A549 (cell line): ENCODE data around the gene RTBDN. TPM values are rescaled to one million over a fixed set of nuclear protein-coding genes. Genes with fewer than 3 reads are reported as not detected.
A peak's percentile ranks its signal among the peaks of the same experiment; 100 is the strongest.

Source experiments
- ATAC-seq, 2 experiments: fragments of 200-7000 bp in 1 of 2; fragments of >200 bp in 1 of 2; cut with Nextera tagmentation in 1 of 2; cut with Tn5 transposase in 1 of 2; 3 replicates each; pipeline versions ENCODE4 v1.8.0 to v1.9.1; 2018 to 2020; ENCODE audit warnings: mild to moderate bottlenecking in 1 of 2, moderate library complexity in 1 of 2
- CTCF ChIA-PET: fragments of 300-600 bp; sonication (Branson Sonifier 250); formaldehyde crosslinking; extraction: SDS; loops from one replicate; lab custom pipeline; 2021; ENCODE audit warnings: antibody characterized with exemption, inconsistent platforms; lab: Yijun Ruan, JAX
- POLR2A ChIA-PET: fragments of 350-600 bp; formaldehyde crosslinking; extraction: SDS; loops from one replicate; lab custom pipeline; 2021; ENCODE audit warnings: antibody characterized with exemption, inconsistent platforms; lab: Yijun Ruan, JAX
- DNase-seq, 2 experiments: peaks; one replicate each; pipeline versions ENCODE4 v3.0.0 to v3.0.0-alpha.2; 2011 to 2016; ENCODE audit warnings: low read depth in 1 of 2, low spot score in 1 of 2
- FAIRE-seq: peaks from 2 replicates; lab custom pipeline; 2011; peaks lifted over from hg19 to GRCh38; lab: Jason Lieb, UNC
- H3K27ac ChIP-seq, 2 experiments: fragments of >200 bp; sonication (Bioruptor Twin); formaldehyde crosslinking; 3 replicates each; pipeline ENCODE4 v1.5.1; 2016 to 2017
- H3K4me1 ChIP-seq: fragments of >200 bp; sonication (Bioruptor Twin); formaldehyde crosslinking; 3 replicates; pipeline ENCODE4 v1.6.1; 2016
- H3K4me2 ChIP-seq: fragments of >200 bp; sonication (Bioruptor Twin); formaldehyde crosslinking; 3 replicates; pipeline ENCODE4 v1.6.1; 2016
- H3K4me3 ChIP-seq: fragments of >200 bp; sonication (Bioruptor Twin); formaldehyde crosslinking; 3 replicates; pipeline ENCODE4 v1.5.1; 2016
- H3K9me3 ChIP-seq: fragments of >200 bp; sonication (Bioruptor Twin); formaldehyde crosslinking; 3 replicates; pipeline ENCODE4 v1.6.1; 2016
- BCL3 ChIP-seq: fragments of >200 bp; sonication (Bioruptor Twin); formaldehyde crosslinking; IDR thresholded peaks from 3 replicates; pipeline ENCODE4 v1.6.1; 2016
- BHLHE40 ChIP-seq: IDR thresholded peaks from 2 replicates; pipeline ENCODE4 v1.6.1; 2012; ENCODE audit warnings: low read depth, low read length, inconsistent platforms
- CHD2 ChIP-seq: fragments of 150-350 bp; IDR thresholded peaks from 2 replicates; pipeline ENCODE4 v1.6.1; 2014; ENCODE audit warnings: low read length; ENCODE audit not compliant: partially characterized antibody
- CHD4 ChIP-seq: fragments of 200-600 bp; sonication (generic); IDR thresholded peaks from 2 replicates; pipeline ENCODE4 v1.6.1; 2016; ENCODE audit warnings: antibody characterized with exemption, mild to moderate bottlenecking, borderline replicate concordance
- FOSL2 ChIP-seq, 2 experiments: fragments of 450-650 bp in 1 of 2; fragments of >200 bp in 1 of 2; sonication (Bioruptor Twin) in 1 of 2; formaldehyde crosslinking; IDR thresholded peaks; 2 replicates each; pipeline versions ENCODE4 v1.5.0 to v1.6.1; 2016 to 2020; ENCODE audit warnings: mild to moderate bottlenecking in 1 of 2, moderate library complexity in 1 of 2
- HOXA7 ChIP-seq: fragments of 250-450 bp; sonication (Bioruptor Pico); IDR thresholded peaks from 2 replicates; pipeline ENCODE4 v1.5.0; 2020; ENCODE audit warnings: mild to moderate bottlenecking, moderate library complexity
- HOXB13 ChIP-seq: fragments of 250-450 bp; sonication (Bioruptor Pico); IDR thresholded peaks from 2 replicates; pipeline ENCODE4 v1.5.0; 2020; ENCODE audit warnings: low read depth, mild to moderate bottlenecking, moderate library complexity
- JUN ChIP-seq, 2 experiments: fragments of >200 bp; sonication (Bioruptor Twin); formaldehyde crosslinking; IDR thresholded peaks; 2 replicates in 1 of 2; 3 replicates in 1 of 2; pipeline ENCODE4 v1.6.1; 2016 to 2017
- JUNB ChIP-seq: fragments of >200 bp; sonication (Bioruptor Twin); formaldehyde crosslinking; IDR thresholded peaks from 2 replicates; pipeline ENCODE4 v1.6.1; 2016
- KDM1A ChIP-seq: fragments of 200-600 bp; sonication (generic); IDR thresholded peaks from 2 replicates; pipeline ENCODE4 v1.6.1; 2016; ENCODE audit warnings: low read depth, mild to moderate bottlenecking
- MAFK ChIP-seq: fragments of 450-650 bp; IDR thresholded peaks from 2 replicates; pipeline ENCODE4 v1.6.1; 2014; ENCODE audit not compliant: partially characterized antibody
- NFE2L2 ChIP-seq: fragments of 150-350 bp; conservative IDR thresholded peaks from 2 replicates; pipeline ENCODE4 v1.6.1; 2014; ENCODE audit warnings: low read length
- ZSCAN20 ChIP-seq: fragments of 250-450 bp; sonication (Bioruptor Pico); IDR thresholded peaks from 2 replicates; pipeline ENCODE4 v1.8.0; 2022; ENCODE audit warnings: mild to moderate bottlenecking, moderate library complexity
- WGBS: methylation state at CpG from one replicate; pipeline ENCODE4 v1.1.6; 2017; ENCODE audit errors: missing lambda C conversion rate; 5-methylcytosine and 5-hydroxymethylcytosine counted together
- polyA plus RNA-seq, 4 experiments: library from polyadenylated mRNA; depleted of rRNA in 3 of 4; stranded (reverse); fragments of >200 nt; fragmentation: RNase III in 1 of 4; extraction: RNeasy Plus Mini Kit Qiagen cat#74134 plus additional on column Dnase treatment in 1 of 4; gene quantifications; 2 replicates in 3 of 4; 3 replicates in 1 of 4; pipeline ENCODE4 v1.2.3, GENCODE V29; 2011 to 2017
- TF ChIP-seq, protein P1 (sequence below): fragments of 250-450 bp; sonication (Bioruptor Pico); IDR thresholded peaks from 2 replicates; pipeline ENCODE4 v1.5.0; 2020; ENCODE audit warnings: low read depth, mild to moderate bottlenecking, moderate library complexity
- TF ChIP-seq, protein P2 (sequence below): fragments of >200 bp; sonication (Bioruptor Twin); formaldehyde crosslinking; IDR thresholded peaks from 2 replicates; pipeline ENCODE4 v1.6.1; 2016
- TF ChIP-seq, protein P3 (sequence below): IDR thresholded peaks from 2 replicates; pipeline ENCODE4 v1.6.1; 2012; ENCODE audit warnings: low read depth, borderline replicate concordance
- TF ChIP-seq, protein P4 (sequence below): fragments of 200-600 bp; sonication (generic); IDR thresholded peaks from 2 replicates; pipeline ENCODE4 v1.6.1; 2016; ENCODE audit warnings: antibody characterized with exemption, mild to moderate bottlenecking, moderate library complexity

RTBDN gene
- polyA plus RNA-seq, 2 of the 4 experiments (the other 2 are of a cell fraction), result 0.09 to 0.25 TPM

DNA sequence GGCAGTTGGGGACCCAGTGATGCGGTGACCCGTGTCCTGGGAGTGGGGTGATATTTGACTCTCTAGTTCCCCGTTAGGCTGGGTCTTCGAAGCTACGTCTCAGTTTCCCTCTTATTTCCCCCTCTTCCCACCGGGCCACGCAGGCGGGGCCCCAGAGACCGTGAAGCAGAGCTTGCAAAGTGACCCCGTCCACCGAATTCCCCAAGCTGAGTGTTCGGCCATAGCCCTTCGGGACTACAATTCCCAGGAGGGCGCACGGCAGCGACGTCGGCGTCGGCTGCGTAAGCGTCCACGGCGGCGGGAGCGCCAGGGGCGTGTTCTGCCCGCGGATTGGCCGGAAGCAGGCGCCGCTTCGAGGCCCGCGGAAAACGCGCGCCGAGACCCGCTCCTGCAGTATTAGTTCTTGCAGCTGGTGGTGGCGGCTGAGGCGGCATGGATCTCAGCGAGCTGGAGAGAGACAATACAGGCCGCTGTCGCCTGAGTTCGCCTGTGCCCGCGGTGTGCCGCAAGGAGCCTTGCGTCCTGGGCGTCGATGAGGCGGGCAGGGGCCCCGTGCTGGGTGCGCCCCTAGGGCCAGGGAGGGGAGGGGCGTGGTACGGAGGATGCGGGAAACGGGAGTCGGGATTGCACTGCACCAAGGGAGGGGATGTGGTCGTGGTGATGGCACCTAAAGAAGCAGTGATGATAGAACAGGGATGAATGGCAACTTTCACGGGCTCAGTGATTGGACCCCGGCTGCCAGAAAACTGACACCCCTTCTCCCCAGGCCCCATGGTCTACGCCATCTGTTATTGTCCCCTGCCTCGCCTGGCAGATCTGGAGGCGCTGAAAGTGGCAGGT lies 27.9 kb downstream of the RTBDN start, which contains the start of gene RNASEH2A (continued):
- TF ChIP-seq BCL3 (0 out of 3 replicates have a peak, but pooled peaks have one; percentile 27), CHD4 (no peak), HOXB13 (CRISPR knock-in tag) (peak; percentile 67; the same call in 1 of the 2 replicates), JUNB (no peak), CHD2 (no peak), ZSCAN20 (CRISPR knock-in tag) (no peak), KDM1A (no peak), JUN (IDR thresholded peaks at IDR 0.05) (peak in 1 of 2 experiments; percentile 55; a peak in 2 of 5 replicates), FOSL2 (IDR thresholded peaks at IDR 0.05) (no peak), FOSL2 (CRISPR knock-in tag; IDR thresholded peaks at IDR 0.05) (no peak), MAFK (no peak)
- TF ChIP-seq, protein P1, sequence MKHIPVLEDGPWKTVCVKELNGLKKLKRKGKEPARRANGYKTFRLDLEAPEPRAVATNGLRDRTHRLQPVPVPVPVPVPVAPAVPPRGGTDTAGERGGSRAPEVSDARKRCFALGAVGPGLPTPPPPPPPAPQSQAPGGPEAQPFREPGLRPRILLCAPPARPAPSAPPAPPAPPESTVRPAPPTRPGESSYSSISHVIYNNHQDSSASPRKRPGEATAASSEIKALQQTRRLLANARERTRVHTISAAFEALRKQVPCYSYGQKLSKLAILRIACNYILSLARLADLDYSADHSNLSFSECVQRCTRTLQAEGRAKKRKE (CRISPR knock-in tag), result no peak
- TF ChIP-seq, protein P2, sequence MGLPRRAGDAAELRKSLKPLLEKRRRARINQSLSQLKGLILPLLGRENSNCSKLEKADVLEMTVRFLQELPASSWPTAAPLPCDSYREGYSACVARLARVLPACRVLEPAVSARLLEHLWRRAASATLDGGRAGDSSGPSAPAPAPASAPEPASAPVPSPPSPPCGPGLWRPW, result no peak
- TF ChIP-seq, protein P3, sequence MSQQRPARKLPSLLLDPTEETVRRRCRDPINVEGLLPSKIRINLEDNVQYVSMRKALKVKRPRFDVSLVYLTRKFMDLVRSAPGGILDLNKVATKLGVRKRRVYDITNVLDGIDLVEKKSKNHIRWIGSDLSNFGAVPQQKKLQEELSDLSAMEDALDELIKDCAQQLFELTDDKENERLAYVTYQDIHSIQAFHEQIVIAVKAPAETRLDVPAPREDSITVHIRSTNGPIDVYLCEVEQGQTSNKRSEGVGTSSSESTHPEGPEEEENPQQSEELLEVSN, result peak; percentile 96

- no peaks in the 10 kb centered on the region for H3K4me1 ChIP-seq
- H3K27ac ChIP-seq, result no peak overlapping the region
- ATAC-seq (no peak), FAIRE-seq (no peak), DNase-seq (no peak)
- CTCF ChIA-PET, result interaction anchor here (0.6 to 17.4 kb wide), 6 partner anchors 8 to 403 kb away, joined by 3 to 901 read pairs (median 3); partner anchors contain the start of genes HOOK2 and JUNB
- no peaks in the 10 kb centered on the region for H3K9me3 ChIP-seq
- no peak for TF ChIP-seq CHD2
- TF ChIP-seq BHLHE40, result no peak
- no peak overlapping the region for H3K4me3 ChIP-seq
- no peak overlapping the region for H3K4me2 ChIP-seq
- POLR2A ChIA-PET, result interaction anchor here (1.3 kb wide), 1 partner anchor 38 kb away, joined by 3 read pairs; no protein-coding TSS in a partner anchor
- WGBS, result 87% methylated on average over 16 of the region's 26 CpGs
Observed at GRCh38 chr19:12804051-12804450, 30.3 kb downstream of the RTBDN start.

- H3K27ac ChIP-seq, result no peak overlapping the region
- FAIRE-seq, result no peak
- TF ChIP-seq, protein P2, result no peak
- no peak for TF ChIP-seq JUN (IDR thresholded peaks at IDR 0.05)
- TF ChIP-seq BCL3, result no peak
- no peak for TF ChIP-seq NFE2L2
- TF ChIP-seq, protein P4, sequence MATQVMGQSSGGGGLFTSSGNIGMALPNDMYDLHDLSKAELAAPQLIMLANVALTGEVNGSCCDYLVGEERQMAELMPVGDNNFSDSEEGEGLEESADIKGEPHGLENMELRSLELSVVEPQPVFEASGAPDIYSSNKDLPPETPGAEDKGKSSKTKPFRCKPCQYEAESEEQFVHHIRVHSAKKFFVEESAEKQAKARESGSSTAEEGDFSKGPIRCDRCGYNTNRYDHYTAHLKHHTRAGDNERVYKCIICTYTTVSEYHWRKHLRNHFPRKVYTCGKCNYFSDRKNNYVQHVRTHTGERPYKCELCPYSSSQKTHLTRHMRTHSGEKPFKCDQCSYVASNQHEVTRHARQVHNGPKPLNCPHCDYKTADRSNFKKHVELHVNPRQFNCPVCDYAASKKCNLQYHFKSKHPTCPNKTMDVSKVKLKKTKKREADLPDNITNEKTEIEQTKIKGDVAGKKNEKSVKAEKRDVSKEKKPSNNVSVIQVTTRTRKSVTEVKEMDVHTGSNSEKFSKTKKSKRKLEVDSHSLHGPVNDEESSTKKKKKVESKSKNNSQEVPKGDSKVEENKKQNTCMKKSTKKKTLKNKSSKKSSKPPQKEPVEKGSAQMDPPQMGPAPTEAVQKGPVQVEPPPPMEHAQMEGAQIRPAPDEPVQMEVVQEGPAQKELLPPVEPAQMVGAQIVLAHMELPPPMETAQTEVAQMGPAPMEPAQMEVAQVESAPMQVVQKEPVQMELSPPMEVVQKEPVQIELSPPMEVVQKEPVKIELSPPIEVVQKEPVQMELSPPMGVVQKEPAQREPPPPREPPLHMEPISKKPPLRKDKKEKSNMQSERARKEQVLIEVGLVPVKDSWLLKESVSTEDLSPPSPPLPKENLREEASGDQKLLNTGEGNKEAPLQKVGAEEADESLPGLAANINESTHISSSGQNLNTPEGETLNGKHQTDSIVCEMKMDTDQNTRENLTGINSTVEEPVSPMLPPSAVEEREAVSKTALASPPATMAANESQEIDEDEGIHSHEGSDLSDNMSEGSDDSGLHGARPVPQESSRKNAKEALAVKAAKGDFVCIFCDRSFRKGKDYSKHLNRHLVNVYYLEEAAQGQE, result no peak
- TF ChIP-seq KDM1A, result no peak
- TF ChIP-seq HOXA7 (CRISPR knock-in tag), result no peak
- no peak overlapping the region for H3K4me2 ChIP-seq
- WGBS, result 77% methylated on average over 21 of the region's 22 CpGs
- ChIA-PET POLR2A (interaction anchor here (1.3 kb wide), 1 partner anchor 36 kb away, joined by 3 read pairs; no protein-coding TSS in a partner anchor), CTCF (interaction anchor here (1.0 to 17.4 kb wide), 3 partner anchors 35 to 45 kb away, joined by 3 to 901 read pairs (median 5); partner anchors contain the start of gene HOOK2)
- no peak overlapping the region for H3K4me3 ChIP-seq
- no peaks in the 10 kb centered on the region for H3K4me1 ChIP-seq
- ATAC-seq, result no peak
- DNase-seq, result no peak
- H3K9me3 ChIP-seq, result no peaks in the 10 kb centered on the region
Observed at GRCh38 chr19:12802267-12803106, 31.9 kb downstream of the RTBDN start.
